IPS-20b (cell line): ENCODE data around the gene PDK3.

Source experiments
- H3K27ac ChIP-seq: one replicate; pipeline ENCODE4 v1.5.1; 2013; ENCODE audit warnings: low read length
- H3K27me3 ChIP-seq: 2 replicates; pipeline ENCODE4 v1.6.1; 2013; ENCODE audit warnings: mild to moderate bottlenecking, low read length, inconsistent platforms; ENCODE audit not compliant: insufficient read depth
- H3K36me3 ChIP-seq: 2 replicates; pipeline ENCODE4 v1.6.1; 2013; ENCODE audit warnings: low read depth, mild to moderate bottlenecking, inconsistent platforms, low read length, moderate library complexity; ENCODE audit not compliant: insufficient read depth
- H3K4me1 ChIP-seq: 2 replicates; pipeline ENCODE4 v1.6.1; 2013; ENCODE audit warnings: mild to moderate bottlenecking, control low read depth, inconsistent platforms, low read length, moderate library complexity; ENCODE audit not compliant: insufficient read depth
- H3K4me3 ChIP-seq: 2 replicates; pipeline ENCODE4 v1.5.1; 2013; ENCODE audit warnings: mild to moderate bottlenecking, low read length, inconsistent platforms
- H3K9ac ChIP-seq: 2 replicates; pipeline ENCODE4 v1.6.1; 2013; ENCODE audit warnings: low read depth, mild to moderate bottlenecking, inconsistent platforms, low read length, moderate library complexity
- H3K9me3 ChIP-seq: 2 replicates; pipeline ENCODE4 v1.6.1; 2013; ENCODE audit warnings: mild to moderate bottlenecking, low read depth, low read length, inconsistent platforms; ENCODE audit not compliant: insufficient read depth

Gene PDK3

GRCh38 chrX:24561121-24561520 is 96.0 kb downstream of the PDK3 start:
- Histone ChIP-seq H3K9ac (no peak overlapping the region), H3K36me3 (no peaks in the 10 kb centered on the region), H3K9me3 (no peaks in the 10 kb centered on the region), H3K4me1 (no peaks in the 10 kb centered on the region), H3K4me3 (no peak overlapping the region), H3K27ac (no peak overlapping the region), H3K27me3 (no peaks in the 10 kb centered on the region)

GRCh38 chrX:24563291-24564010 is 98.4 kb downstream of the PDK3 start:
- no peak overlapping the region for H3K9ac ChIP-seq
- H3K4me1 ChIP-seq: no peaks in the 10 kb centered on the region
- H3K27ac ChIP-seq: no peak overlapping the region

GRCh38 chrX:24566240-24566639 is 101.2 kb downstream of the PDK3 start:
- Histone ChIP-seq H3K27ac (no peak overlapping the region), H3K27me3 (no peaks in the 10 kb centered on the region), H3K4me1 (no peaks in the 10 kb centered on the region), H3K9me3 (no peaks in the 10 kb centered on the region), H3K9ac (no peak overlapping the region), H3K4me3 (no peak overlapping the region), H3K36me3 (no peaks in the 10 kb centered on the region)

More at GRCh38 chrX:24563291-24564010, 98.4 kb downstream of the PDK3 start:
- H3K36me3 ChIP-seq: no peaks in the 10 kb centered on the region
- no peak overlapping the region for H3K4me3 ChIP-seq
- H3K9me3 ChIP-seq: no peaks in the 10 kb centered on the region
- H3K27me3 ChIP-seq: no peaks in the 10 kb centered on the region

GRCh38 chrX:24567169-24567568 is 102.1 kb downstream of the PDK3 start:
- H3K36me3 ChIP-seq: no peaks in the 10 kb centered on the region
- H3K9ac ChIP-seq: no peak overlapping the region
- H3K4me3 ChIP-seq: no peak overlapping the region
- no peaks in the 10 kb centered on the region for H3K9me3 ChIP-seq
- H3K27ac ChIP-seq: no peak overlapping the region
- H3K4me1 ChIP-seq: no peaks in the 10 kb centered on the region
- no peaks in the 10 kb centered on the region for H3K27me3 ChIP-seq

- Histone ChIP-seq H3K36me3 (peaks cover 19% of the 10 kb centered on the region; the same call in 1 of the 2 replicates), H3K9ac (no peak overlapping the region), H3K9me3 (no peaks in the 10 kb centered on the region), H3K4me1 (no peaks in the 10 kb centered on the region), H3K4me3 (no peak overlapping the region), H3K27ac (no peak overlapping the region), H3K27me3 (no peaks in the 10 kb centered on the region)
Measured at GRCh38 chrX:24574743-24575142, 109.7 kb downstream of the PDK3 start.

GRCh38 chrX:24575496-24575895 is 110.4 kb downstream of the PDK3 start:
- Histone ChIP-seq H3K27me3 (no peaks in the 10 kb centered on the region), H3K9ac (no peak overlapping the region), H3K9me3 (no peaks in the 10 kb centered on the region), H3K4me3 (no peak overlapping the region), H3K4me1 (no peaks in the 10 kb centered on the region), H3K36me3 (peaks cover 19% of the 10 kb centered on the region; the same call in 1 of the 2 replicates), H3K27ac (no peak overlapping the region)

- no peaks in the 10 kb centered on the region for H3K27me3 ChIP-seq
- no peaks in the 10 kb centered on the region for H3K4me1 ChIP-seq
- no peaks in the 10 kb centered on the region for H3K9me3 ChIP-seq
Measured at GRCh38 chrX:24577091-24577490, 112.0 kb downstream of the PDK3 start.

More at GRCh38 chrX:24577091-24577490, 112.0 kb downstream of the PDK3 start:
- Histone ChIP-seq H3K27ac (no peak overlapping the region), H3K9ac (no peak overlapping the region), H3K4me3 (no peak overlapping the region), H3K36me3 (peaks cover 26% of the 10 kb centered on the region; the same call in 1 of the 2 replicates)
